ENCODE measurements around the gene COL23A1. TPM values are rescaled to one million over a fixed set of nuclear protein-coding genes. Genes with fewer than 3 reads are reported as not detected.

The COL23A1 gene
- total RNA-seq, 2 donors from 2014 or later, result 1.5 to 2.5 TPM

- peaks cover 10 to 31% of the 10 kb centered on the region in 2 donors for H3K4me1 ChIP-seq (ENCODE audit: control insufficient read depth in 1 of 2, low read depth in 2 of 2)
- TF ChIP-seq, protein P1, sequence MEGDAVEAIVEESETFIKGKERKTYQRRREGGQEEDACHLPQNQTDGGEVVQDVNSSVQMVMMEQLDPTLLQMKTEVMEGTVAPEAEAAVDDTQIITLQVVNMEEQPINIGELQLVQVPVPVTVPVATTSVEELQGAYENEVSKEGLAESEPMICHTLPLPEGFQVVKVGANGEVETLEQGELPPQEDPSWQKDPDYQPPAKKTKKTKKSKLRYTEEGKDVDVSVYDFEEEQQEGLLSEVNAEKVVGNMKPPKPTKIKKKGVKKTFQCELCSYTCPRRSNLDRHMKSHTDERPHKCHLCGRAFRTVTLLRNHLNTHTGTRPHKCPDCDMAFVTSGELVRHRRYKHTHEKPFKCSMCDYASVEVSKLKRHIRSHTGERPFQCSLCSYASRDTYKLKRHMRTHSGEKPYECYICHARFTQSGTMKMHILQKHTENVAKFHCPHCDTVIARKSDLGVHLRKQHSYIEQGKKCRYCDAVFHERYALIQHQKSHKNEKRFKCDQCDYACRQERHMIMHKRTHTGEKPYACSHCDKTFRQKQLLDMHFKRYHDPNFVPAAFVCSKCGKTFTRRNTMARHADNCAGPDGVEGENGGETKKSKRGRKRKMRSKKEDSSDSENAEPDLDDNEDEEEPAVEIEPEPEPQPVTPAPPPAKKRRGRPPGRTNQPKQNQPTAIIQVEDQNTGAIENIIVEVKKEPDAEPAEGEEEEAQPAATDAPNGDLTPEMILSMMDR (IDR thresholded peaks at IDR 0.05), result no peak
- H3K9me3 ChIP-seq, result no peaks in the 10 kb centered on the region
- DNase-seq (ENCODE audit: low spot score) (no peak), ATAC-seq (ENCODE audit: insufficient number of reproducible peaks, low FRiP score, low read depth) (no peak)
- peaks cover 3% of the 10 kb centered on the region for H3K36me3 ChIP-seq
- peak overlapping the region; percentile 90 to 97 for H3K27ac ChIP-seq
- H3K4me3 ChIP-seq, result peak overlapping the region; percentile 96
- no peaks in the 10 kb centered on the region for H3K27me3 ChIP-seq (replicated peaks; ENCODE audit: insufficient read depth)
Observed at GRCh38 chr5:178203670-178204181, 386.5 kb downstream of the COL23A1 start.

DNA sequence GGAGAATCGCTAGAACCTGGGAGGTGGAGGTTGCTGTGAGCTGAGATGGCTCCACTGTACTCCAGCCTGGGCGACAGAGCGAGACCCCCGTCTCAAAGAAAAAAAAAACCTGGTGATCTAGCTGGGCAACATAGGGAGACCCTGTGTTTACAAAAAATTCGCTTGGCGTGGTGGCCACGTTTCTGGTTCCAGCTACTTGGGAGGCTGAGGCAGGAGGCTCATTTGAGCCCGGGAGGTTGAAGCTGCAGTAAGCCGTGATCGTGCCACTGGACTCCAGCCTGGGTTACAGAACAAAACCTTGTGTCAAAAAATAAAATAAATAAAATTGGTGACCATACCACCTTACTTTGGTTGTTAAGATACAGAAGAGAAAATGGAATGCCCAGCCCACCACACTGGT is 387.7 kb downstream of the COL23A1 start:
- H3K27ac ChIP-seq, result no peak overlapping the region
- TF ChIP-seq, protein P1 (IDR thresholded peaks at IDR 0.05), result no peak
- ATAC-seq (ENCODE audit: insufficient number of reproducible peaks, low FRiP score, low read depth), result no peak
- H3K9me3 ChIP-seq, result no peaks in the 10 kb centered on the region
- H3K4me1 ChIP-seq (ENCODE audit: control insufficient read depth in 1 of 2, low read depth in 2 of 2), result peaks cover 10 to 27% of the 10 kb centered on the region in 2 donors
- H3K4me3 ChIP-seq, result no peak overlapping the region
- no peak for DNase-seq (ENCODE audit: low spot score)
- no peaks in the 10 kb centered on the region for H3K36me3 ChIP-seq
- no peaks in the 10 kb centered on the region for H3K27me3 ChIP-seq (replicated peaks; ENCODE audit: insufficient read depth)

DNA sequence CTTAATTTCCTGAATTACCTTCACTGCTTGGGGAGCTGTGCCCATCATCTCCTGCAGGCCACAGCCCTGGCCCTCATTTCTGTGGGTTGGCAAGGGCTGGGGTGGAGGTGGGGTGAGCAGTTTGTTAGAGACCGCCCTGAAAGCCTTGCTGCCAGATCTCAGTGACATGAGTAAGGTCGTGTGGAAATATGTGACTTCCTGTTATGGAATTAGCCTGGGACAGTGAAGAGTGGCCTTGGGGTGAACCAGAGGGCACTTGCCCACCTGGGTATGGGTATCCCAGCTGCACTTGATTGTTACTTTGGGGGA is 388.3 kb downstream of the COL23A1 start:
- no peak for DNase-seq (ENCODE audit: low spot score)
- TF ChIP-seq, protein P1 (IDR thresholded peaks at IDR 0.05), result no peak
- no peaks in the 10 kb centered on the region for H3K27me3 ChIP-seq (replicated peaks; ENCODE audit: insufficient read depth)
- ATAC-seq (ENCODE audit: insufficient number of reproducible peaks, low FRiP score, low read depth), result no peak
- H3K4me3 ChIP-seq, result no peak overlapping the region
- no peak overlapping the region for H3K27ac ChIP-seq
- peaks cover 10 to 20% of the 10 kb centered on the region in 2 donors for H3K4me1 ChIP-seq (ENCODE audit: control insufficient read depth in 1 of 2, low read depth in 2 of 2)
- H3K9me3 ChIP-seq, result no peaks in the 10 kb centered on the region
- H3K36me3 ChIP-seq, result no peaks in the 10 kb centered on the region

DNA sequence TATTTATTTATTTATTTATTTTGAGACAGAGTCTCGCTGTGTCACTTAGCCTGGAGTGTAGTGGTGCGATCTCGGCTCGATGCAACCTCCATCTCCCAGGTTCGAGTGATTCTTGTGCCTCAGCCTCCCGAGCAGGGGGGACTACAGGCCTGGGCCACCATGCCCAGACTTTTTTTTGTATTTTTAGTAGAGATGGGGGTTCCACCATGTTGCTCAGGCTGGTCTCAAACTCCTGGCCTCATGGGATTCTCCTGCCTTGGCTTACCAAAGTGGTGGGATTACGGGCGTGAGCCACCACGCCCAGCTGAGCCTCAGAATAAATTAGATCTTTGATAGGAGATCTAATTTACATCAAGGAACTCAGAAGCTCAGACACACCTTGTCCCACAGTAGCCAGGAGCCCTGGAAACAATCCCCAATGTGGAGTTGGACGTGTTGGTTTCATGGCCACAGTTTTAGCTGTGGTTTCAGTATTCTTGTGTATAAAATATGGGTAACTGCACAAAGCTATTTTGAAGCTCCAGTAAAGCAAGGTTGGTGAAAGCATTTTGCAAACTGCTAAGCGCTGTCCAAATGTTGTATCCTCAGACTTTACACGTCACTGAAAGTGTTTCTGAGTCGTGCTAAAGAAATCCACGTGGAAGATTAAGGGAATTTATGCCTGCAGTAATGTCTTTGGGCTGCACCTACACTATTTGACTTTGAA is 388.8 kb downstream of the COL23A1 start:
- no peaks in the 10 kb centered on the region for H3K36me3 ChIP-seq
- ATAC-seq (ENCODE audit: insufficient number of reproducible peaks, low FRiP score, low read depth) (no peak), DNase-seq (ENCODE audit: low spot score) (no peak)
- no peaks in the 10 kb centered on the region for H3K9me3 ChIP-seq
- H3K27me3 ChIP-seq (replicated peaks; ENCODE audit: insufficient read depth), result no peaks in the 10 kb centered on the region
- H3K4me1 ChIP-seq (ENCODE audit: control insufficient read depth in 1 of 2, low read depth in 2 of 2), result peaks cover 6 to 15% of the 10 kb centered on the region in 2 donors
- no peak overlapping the region for H3K4me3 ChIP-seq
- H3K27ac ChIP-seq, result no peak overlapping the region
- TF ChIP-seq, protein P1 (IDR thresholded peaks at IDR 0.05), result no peak

- TF ChIP-seq, protein P1 (IDR thresholded peaks at IDR 0.05), result no peak
- no peaks in the 10 kb centered on the region for H3K27me3 ChIP-seq (replicated peaks; ENCODE audit: insufficient read depth)
- no peak overlapping the region for H3K4me3 ChIP-seq
- H3K4me1 ChIP-seq (ENCODE audit: control insufficient read depth in 1 of 2, low read depth in 2 of 2), result peaks cover 0 to 5% of the 10 kb centered on the region in 2 donors
- DNase-seq (ENCODE audit: low spot score) (no peak), ATAC-seq (ENCODE audit: insufficient number of reproducible peaks, low FRiP score, low read depth) (no peak)
- H3K27ac ChIP-seq, result no peak overlapping the region
- no peaks in the 10 kb centered on the region for H3K9me3 ChIP-seq
- no peaks in the 10 kb centered on the region for H3K36me3 ChIP-seq
Observed at GRCh38 chr5:178199581-178200434, 390.4 kb downstream of the COL23A1 start.

All from thoracic aorta (tissue), 2 donors.